Urothelium cell line (cell line): ENCODE measurements around the gene FBXL13.
"Not testable (repeated sequence)": the region's sequence is repeated elsewhere in the genome, so short reads cannot be mapped to it uniquely, and the experiment has no call there.

Source experiments
- DNase-seq: peaks from one replicate; pipeline ENCODE4 v3.0.0; 2011; ENCODE audit warnings: low spot score, mixed read lengths
- FAIRE-seq: peaks from 2 replicates; lab custom pipeline; 2011; peaks lifted over from hg19 to GRCh38; lab: Jason Lieb, UNC

Gene FBXL13

GRCh38 chr7:103031024-103031423, 43.6 kb downstream of the FBXL13 start:
- FAIRE-seq (no peak), DNase-seq (no peak)

GRCh38 chr7:103025341-103025740, 49.3 kb downstream of the FBXL13 start:
- FAIRE-seq: no peak
- no peak for DNase-seq

GRCh38 chr7:103023578-103023977, 51.0 kb downstream of the FBXL13 start:
- not testable (repeated sequence) for DNase-seq, FAIRE-seq

- FAIRE-seq, DNase-seq: not testable (repeated sequence)
These were observed 53.1 kb downstream of the FBXL13 start for GRCh38 chr7:103021490-103021889.

- not testable (repeated sequence) for FAIRE-seq, DNase-seq
These were observed 53.7 kb downstream of the FBXL13 start for GRCh38 chr7:103020876-103021275.

GRCh38 chr7:103018295-103018694, 56.3 kb downstream of the FBXL13 start:
- not testable (repeated sequence) for DNase-seq, FAIRE-seq

GRCh38 chr7:103011650-103012049, 62.9 kb downstream of the FBXL13 start:
- DNase-seq (no peak), FAIRE-seq (no peak)

GRCh38 chr7:103010211-103010610, 64.4 kb downstream of the FBXL13 start:
- FAIRE-seq: no peak

GRCh38 chr7:103009466-103010185, 65.0 kb downstream of the FBXL13 start:
- DNase-seq (no peak), FAIRE-seq (no peak)

More at GRCh38 chr7:103010211-103010610, 64.4 kb downstream of the FBXL13 start:
- no peak for DNase-seq

GRCh38 chr7:103003004-103003403, 71.6 kb downstream of the FBXL13 start:
- no peak for DNase-seq
- no peak for FAIRE-seq

GRCh38 chr7:103001210-103001609, 73.4 kb downstream of the FBXL13 start:
- FAIRE-seq: no peak

GRCh38 chr7:102996957-102997356, 77.6 kb downstream of the FBXL13 start:
- FAIRE-seq (no peak), DNase-seq (no peak)

More at GRCh38 chr7:103001210-103001609, 73.4 kb downstream of the FBXL13 start:
- no peak for DNase-seq

GRCh38 chr7:102995609-102996008, 79.0 kb downstream of the FBXL13 start:
- not testable (repeated sequence) for DNase-seq, FAIRE-seq

- DNase-seq (no peak), FAIRE-seq (no peak)
These were observed 80.0 kb downstream of the FBXL13 start for GRCh38 chr7:102994567-102994966.

- FAIRE-seq (no peak), DNase-seq (no peak)
These were observed 80.9 kb downstream of the FBXL13 start for GRCh38 chr7:102993718-102994029.

- peak; percentile 39 for DNase-seq
- FAIRE-seq: no peak
These were observed 81.5 kb downstream of the FBXL13 start for GRCh38 chr7:102992938-102993717.

GRCh38 chr7:102992509-102992937, 82.1 kb downstream of the FBXL13 start:
- FAIRE-seq: no peak

GRCh38 chr7:102991540-102992214, 82.9 kb downstream of the FBXL13 start:
- peak; percentile 77 for FAIRE-seq

More at GRCh38 chr7:102992509-102992937, 82.1 kb downstream of the FBXL13 start:
- no peak for DNase-seq

GRCh38 chr7:102991077-102991539, 83.5 kb downstream of the FBXL13 start:
- DNase-seq: peak; percentile 31
- no peak for FAIRE-seq

More at GRCh38 chr7:102991540-102992214, 82.9 kb downstream of the FBXL13 start:
- peak; percentile 94 for DNase-seq

- DNase-seq (no peak), FAIRE-seq (peak; percentile 58)
These were observed 84.0 kb downstream of the FBXL13 start for GRCh38 chr7:102990642-102991041.
